ENCODE data around the gene POU1F1.
A peak's percentile ranks its signal among the peaks of the same experiment; 100 is the strongest.

The POU1F1 gene

GRCh38 chr3:87287011-87287410 is 10.6 kb upstream of the POU1F1 start:
- POLR2A ChIA-PET = no interaction called here
- DNase-seq (ENCODE audit: extremely low spot score) = peak; percentile 4
- no peak for TF ChIP-seq CTCF (IDR thresholded peaks at IDR 0.05; ENCODE audit: control extremely low read depth, extremely low read depth, low read depth, missing control alignments)
- CTCF ChIA-PET = interaction anchor here (1.2 to 2.2 kb wide), 3 partner anchors 10 to 28 kb away, joined by 3 to 9 read pairs (median 6); partner anchors contain the start of gene POU1F1

GRCh38 chr3:87272718-87273341 is 3.6 kb downstream of the POU1F1 start:
- no peak for TF ChIP-seq CTCF (IDR thresholded peaks at IDR 0.05; ENCODE audit: control extremely low read depth, extremely low read depth, low read depth, missing control alignments)
- POLR2A ChIA-PET = no interaction called here
- DNase-seq (ENCODE audit: extremely low spot score) = peak; percentile 15
- CTCF ChIA-PET = interaction anchor here (1.0 kb wide), 1 partner anchor 12 kb away, joined by 4 read pairs; no protein-coding TSS in a partner anchor

- CTCF ChIA-PET = interaction anchor here (1.3 to 2.7 kb wide), 2 partner anchors 11 kb away, joined by 4 to 27 read pairs; no protein-coding TSS in a partner anchor
- TF ChIP-seq CTCF (IDR thresholded peaks at IDR 0.05; ENCODE audit: control extremely low read depth, extremely low read depth, low read depth, missing control alignments) = no peak
- POLR2A ChIA-PET = no interaction called here
- no peak for DNase-seq (ENCODE audit: extremely low spot score)
Observed at GRCh38 chr3:87270908-87271700, 5.3 kb downstream of the POU1F1 start.

GRCh38 chr3:87269723-87270122 is 6.7 kb downstream of the POU1F1 start:
- TF ChIP-seq CTCF (IDR thresholded peaks at IDR 0.05; ENCODE audit: control extremely low read depth, extremely low read depth, low read depth, missing control alignments) = no peak
- POLR2A ChIA-PET = no interaction called here
- DNase-seq (ENCODE audit: extremely low spot score) = no peak
- CTCF ChIA-PET = interaction anchor here (2.7 kb wide), 1 partner anchor 9 kb away, joined by 27 read pairs; no protein-coding TSS in a partner anchor

GRCh38 chr3:87268646-87269211 is 7.7 kb downstream of the POU1F1 start:
- ChIA-PET POLR2A (no interaction called here), CTCF (interaction anchor here (1.6 to 2.3 kb wide), 2 partner anchors 9 to 17 kb away, joined by 4 to 8 read pairs; no protein-coding TSS in a partner anchor)
- DNase-seq (ENCODE audit: extremely low spot score) = no peak
- TF ChIP-seq CTCF (IDR thresholded peaks at IDR 0.05; ENCODE audit: control extremely low read depth, extremely low read depth, low read depth, missing control alignments) = no peak

- CTCF ChIA-PET = interaction anchor here (1.6 to 2.3 kb wide), 2 partner anchors 9 to 17 kb away, joined by 4 to 8 read pairs; no protein-coding TSS in a partner anchor
- no peak for DNase-seq (ENCODE audit: extremely low spot score)
- POLR2A ChIA-PET = no interaction called here
- TF ChIP-seq CTCF (IDR thresholded peaks at IDR 0.05; ENCODE audit: control extremely low read depth, extremely low read depth, low read depth, missing control alignments) = no peak
Observed at GRCh38 chr3:87267953-87268645, 8.3 kb downstream of the POU1F1 start.
